ENCODE results near the gene SPTBN4.

SPTBN4 gene

DNA sequence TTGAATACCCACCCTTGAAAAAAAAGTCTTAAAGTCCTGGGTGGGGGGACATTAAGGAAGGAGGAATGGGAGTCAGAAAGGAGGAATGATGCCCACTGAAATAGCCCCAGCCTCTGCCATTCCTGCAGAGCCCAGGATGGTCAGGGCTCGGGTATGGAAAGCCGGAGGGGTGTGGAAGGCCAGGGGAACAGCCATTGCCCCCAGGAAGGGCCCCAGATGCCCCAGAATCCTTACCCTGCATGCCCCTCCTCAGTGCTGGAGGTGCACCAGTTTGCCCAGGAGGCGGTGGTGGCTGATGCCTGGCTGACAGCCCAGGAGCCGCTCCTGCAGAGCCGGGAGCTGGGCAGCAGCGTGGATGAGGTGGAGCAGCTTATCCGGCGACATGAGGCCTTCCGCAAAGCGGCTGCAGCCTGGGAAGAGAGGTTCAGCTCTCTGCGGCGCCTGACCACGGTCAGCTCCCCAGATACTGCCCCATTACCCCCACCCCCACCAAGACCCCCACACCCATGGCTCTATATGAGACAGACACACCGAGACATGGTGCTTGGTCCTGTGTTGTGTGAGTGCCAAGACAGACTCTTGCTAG is 99.2 kb downstream of the SPTBN4 start:
- DNase-seq (no peak), ATAC-seq (no peak)

DNA sequence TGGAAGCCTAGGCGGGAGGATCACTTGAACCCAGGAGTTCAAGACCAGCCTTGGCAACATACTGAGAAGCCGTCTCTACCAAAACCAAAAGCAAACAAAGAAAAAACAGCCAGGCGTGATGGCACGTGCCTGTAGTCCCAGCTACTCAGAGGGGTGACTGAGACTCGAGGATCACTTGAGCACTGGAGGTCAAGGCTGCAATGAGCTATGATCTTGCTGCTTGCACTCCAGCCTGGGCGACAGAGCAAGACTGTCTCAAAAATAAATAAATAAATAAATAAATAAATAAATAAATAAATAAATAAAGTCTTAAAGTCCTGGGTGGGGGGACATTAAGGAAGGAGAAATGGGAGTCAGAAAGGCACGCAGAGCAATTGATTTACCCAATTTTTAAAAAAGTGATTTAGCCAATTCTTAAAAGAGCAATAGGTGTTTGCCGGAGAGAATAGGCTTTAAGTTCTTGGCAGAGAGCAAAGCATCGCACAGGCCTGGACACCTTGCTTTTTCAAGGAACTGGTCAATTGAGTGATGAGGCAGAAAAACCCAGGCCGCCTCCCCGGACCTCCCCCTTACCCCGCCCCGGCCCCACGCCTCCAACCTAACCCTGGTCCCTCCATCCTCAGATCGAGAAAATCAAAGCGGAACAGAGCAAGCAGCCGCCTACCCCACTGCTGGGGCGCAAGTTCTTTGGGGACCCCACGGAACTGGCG is 100.4 kb downstream of the SPTBN4 start:
- DNase-seq: no peak
- no peak for ATAC-seq

- DNase-seq (no peak), ATAC-seq (no peak)
These were observed 101.1 kb downstream of the SPTBN4 start for GRCh38 chr19:40567750-40568494.

- ATAC-seq (peak; percentile 90), DNase-seq (peak; percentile 93)
These were observed 103.7 kb downstream of the SPTBN4 start for GRCh38 chr19:40570313-40571004.

DNA sequence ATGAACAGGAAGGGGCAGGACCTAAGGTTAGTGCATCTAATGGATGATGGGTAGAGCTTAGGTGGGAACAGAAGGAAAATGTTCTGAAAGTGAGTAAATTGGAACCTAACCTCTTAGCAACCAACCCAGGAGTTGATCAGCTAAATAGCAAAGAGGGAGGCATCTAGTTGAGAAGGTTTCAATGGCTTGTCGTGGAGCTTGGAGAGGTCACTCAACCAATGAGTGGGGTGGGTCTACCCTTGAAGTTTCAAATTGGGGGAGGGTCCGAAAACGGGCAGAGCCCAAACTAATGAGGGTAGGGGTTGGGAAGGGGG is 104.2 kb downstream of the SPTBN4 start:
- ATAC-seq (no peak), DNase-seq (no peak)

- ATAC-seq: no peak
- no peak for DNase-seq
These were observed 105.2 kb downstream of the SPTBN4 start for GRCh38 chr19:40571831-40572495.

DNA sequence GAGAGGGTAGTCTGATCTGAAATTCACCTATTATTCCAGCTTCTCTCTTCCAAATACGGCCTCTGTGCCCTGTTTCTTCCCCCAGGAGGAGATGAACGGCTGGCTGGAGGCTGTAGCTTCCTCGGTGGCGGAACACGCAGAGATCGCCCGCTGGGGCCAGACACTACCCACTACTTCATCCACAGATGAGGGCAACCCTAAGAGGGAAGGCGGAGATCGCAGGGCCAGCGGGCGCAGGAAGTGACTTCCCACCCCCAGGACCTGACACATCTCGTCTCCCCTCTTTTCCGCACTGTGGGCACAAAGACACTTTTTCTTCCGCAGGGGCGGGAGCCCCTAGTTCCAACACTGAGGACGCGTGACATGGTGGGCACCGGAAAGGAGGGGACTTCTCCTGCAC is 108.5 kb downstream of the SPTBN4 start:
- ATAC-seq (no peak), DNase-seq (no peak)

GRCh38 chr19:40576151-40576584 is 109.4 kb downstream of the SPTBN4 start:
- DNase-seq: peak; percentile 41
- ATAC-seq: peak; percentile 20

DNA sequence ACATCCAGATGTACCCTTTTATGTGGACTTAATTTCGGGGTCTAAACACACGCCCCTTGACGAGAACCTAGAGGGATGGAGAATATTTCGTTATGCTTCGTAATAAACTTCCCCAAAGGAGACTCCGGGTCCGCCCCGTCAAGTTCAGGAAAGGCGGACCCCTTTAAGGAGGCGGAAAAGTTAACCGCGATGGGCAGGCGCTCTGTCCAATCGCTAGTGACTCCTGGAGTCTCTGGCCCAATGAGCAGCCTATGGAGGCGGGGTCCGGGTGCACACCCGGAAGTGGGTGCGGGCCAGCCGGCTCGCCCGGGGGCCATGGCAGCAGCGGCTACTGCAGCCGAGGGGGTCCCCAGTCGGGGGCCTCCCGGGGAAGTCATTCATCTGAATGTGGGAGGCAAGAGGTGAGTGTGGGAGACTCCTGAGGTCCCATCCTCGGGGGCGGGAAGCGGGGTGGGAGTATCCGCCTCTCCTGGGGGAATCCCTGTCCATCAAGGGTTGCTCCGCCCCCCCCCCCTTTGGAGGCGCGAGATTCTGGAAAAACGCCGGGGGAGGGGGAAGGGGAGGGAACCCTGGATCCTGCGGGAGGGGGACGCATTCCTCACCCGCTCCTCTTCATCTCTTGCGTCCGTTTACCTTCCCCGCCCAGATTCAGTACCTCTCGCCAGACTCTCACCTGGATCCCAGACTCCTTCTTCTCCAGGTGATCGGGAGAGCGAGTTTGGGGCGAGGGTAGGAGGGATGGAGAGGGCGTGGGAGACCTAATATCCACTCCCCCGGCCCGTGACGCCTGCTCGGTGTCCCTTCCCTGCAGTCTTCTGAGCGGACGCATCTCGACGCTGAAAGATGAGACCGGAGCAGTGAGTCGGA is 110.0 kb downstream of the SPTBN4 start, which contains the start of gene SHKBP1:
SHKBP1 (plus strand) TSS at position 289 of the 867 bp plus-strand sequence; CDS start at position 316, 27 bp downstream.
- peak; percentile 99 for ATAC-seq
- DNase-seq: peak; percentile 94

- DNase-seq: no peak
These were observed 111.7 kb downstream of the SPTBN4 start for GRCh38 chr19:40578442-40578908.

GRCh38 chr19:40580619-40581018 is 113.8 kb downstream of the SPTBN4 start:
- ATAC-seq: no peak

More at GRCh38 chr19:40578442-40578908, 111.7 kb downstream of the SPTBN4 start:
- no peak for ATAC-seq

GRCh38 chr19:40581531-40581930 is 114.7 kb downstream of the SPTBN4 start:
- ATAC-seq (no peak), DNase-seq (no peak)

More at GRCh38 chr19:40580619-40581018, 113.8 kb downstream of the SPTBN4 start:
- DNase-seq: no peak

- no peak for DNase-seq
- ATAC-seq: no peak
These were observed 115.7 kb downstream of the SPTBN4 start for GRCh38 chr19:40582467-40582866.

- no peak for DNase-seq
- ATAC-seq: no peak
These were observed 116.5 kb downstream of the SPTBN4 start for GRCh38 chr19:40583283-40583682.

DNA sequence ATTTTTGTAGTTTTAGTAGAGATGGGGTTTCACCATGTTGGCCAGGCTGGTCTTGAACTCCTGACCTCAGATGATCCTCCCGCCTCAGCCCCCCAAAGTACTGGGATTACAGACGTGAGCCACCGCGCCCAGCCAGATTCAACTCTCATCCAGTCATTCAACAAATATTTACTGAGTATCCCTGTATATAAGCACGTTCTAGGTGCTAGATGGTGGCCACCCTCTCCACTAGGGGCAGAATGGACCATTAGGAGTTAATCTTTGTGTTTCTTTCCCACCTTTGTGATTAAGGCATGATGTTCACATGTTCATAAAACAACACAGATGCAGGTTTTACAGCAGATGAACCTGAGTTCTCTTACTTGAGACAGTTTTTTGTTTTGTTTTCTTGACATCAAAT is 117.2 kb downstream of the SPTBN4 start:
- no peak for ATAC-seq

DNA sequence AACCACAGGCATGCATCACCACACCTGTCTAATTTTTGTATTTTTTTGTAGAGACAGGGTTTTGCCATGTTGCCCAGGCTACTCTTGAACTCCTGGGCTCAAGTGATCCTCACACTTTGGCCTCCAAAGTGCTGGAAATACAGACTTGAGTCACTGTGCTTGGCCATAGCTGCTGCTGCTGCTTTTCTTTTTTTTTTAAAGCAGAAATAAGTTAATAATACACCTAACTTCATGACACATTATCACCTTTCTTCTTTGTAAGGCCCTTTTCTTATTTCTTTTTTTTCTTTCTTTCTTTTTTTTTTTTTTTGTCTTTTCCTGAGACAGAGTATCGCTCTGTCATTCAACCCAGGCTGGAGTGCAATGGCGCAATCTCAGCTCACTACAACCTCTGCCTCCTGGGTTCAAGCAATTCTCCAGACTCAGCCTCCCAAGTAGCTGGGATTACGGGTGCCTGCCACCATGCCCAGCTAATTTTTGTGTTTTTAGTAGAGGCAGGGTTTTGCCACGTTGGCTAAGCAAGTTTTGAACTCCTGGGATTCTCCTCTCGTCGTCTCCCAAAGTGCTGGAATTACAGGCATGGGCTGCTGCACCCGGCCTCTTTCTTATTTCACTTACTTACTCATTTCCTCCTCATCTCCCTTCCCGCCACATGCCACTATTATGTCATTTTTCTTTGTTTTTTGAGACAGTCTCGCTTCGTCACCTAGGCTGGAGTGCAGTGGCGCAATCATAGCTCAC is 118.6 kb downstream of the SPTBN4 start:
- DNase-seq: no peak

More for the DNA sequence above, 117.2 kb downstream of the SPTBN4 start:
- no peak for DNase-seq

GRCh38 chr19:40585982-40586422 is 119.2 kb downstream of the SPTBN4 start:
- no peak for DNase-seq
- ATAC-seq: no peak

More for the DNA sequence above, 118.6 kb downstream of the SPTBN4 start:
- ATAC-seq: no peak

DNA sequence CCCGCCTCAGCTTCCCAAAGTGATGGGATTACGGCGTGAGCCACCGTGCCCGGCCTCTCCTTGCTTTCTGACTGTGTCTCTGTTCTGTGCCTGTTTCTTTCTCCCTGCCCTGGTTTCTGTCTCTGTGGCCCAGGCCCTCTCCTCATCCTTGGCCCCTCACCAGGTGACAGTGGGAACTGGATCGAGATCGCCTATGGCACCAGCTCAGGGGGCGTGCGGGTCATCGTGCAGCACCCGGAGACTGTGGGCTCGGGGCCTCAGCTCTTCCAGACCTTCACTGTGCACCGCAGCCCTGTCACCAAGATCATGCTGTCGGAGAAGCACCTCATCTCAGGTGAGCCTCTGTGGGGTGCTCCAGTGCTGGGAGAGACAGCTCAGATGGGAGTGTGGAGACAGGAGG is 119.8 kb downstream of the SPTBN4 start:
- ATAC-seq: no peak
- no peak for DNase-seq

GRCh38 chr19:40588110-40588854 is 121.5 kb downstream of the SPTBN4 start:
- DNase-seq (no peak), ATAC-seq (no peak)

Data from stimulated activated naive CD8-positive, alpha-beta T cell treated with anti-CD3 and anti-CD28 coated beads, Interleukin-15, Interleukin-2, amounts not matched to agents 100 U/mL and 50 U/mL, for 24 hours (primary cell).